MM.1S (cell line): ENCODE results near the gene MMAB.

Source experiments
- CTCF ChIP-seq: fragments of 300-600 bp; sonication (generic); IDR thresholded peaks from 2 replicates; pipeline ENCODE4 v1.5.1; 2016; ENCODE audit warnings: antibody characterized with exemption, low read length, mixed read lengths
- EZH2phosphoT487 ChIP-seq: fragments of 300-600 bp; sonication (generic); IDR thresholded peaks from 2 replicates; pipeline ENCODE4 v1.6.1; 2018; ENCODE audit warnings: antibody characterized with exemption, low read length

- no peak for TF ChIP-seq EZH2phosphoT487
- no peak for TF ChIP-seq CTCF
Measured at GRCh38 chr12:109545826-109546225, 27.5 kb downstream of the MMAB start.
